ENCODE data around the gene KLF11. TPM values are rescaled to one million over a fixed set of nuclear protein-coding genes. Genes with fewer than 3 reads are reported as not detected.
A peak's percentile ranks its signal among the peaks of the same experiment; 100 is the strongest.

The KLF11 gene
- total and polyA plus RNA-seq, 9 of the 15 experiments (the other 6 are each of a cell fraction or from before 2014, with no cell fraction given), result 2.1 to 13.4 (median 6.5) TPM

- TF ChIP-seq DEAF1 (CRISPR knock-in tag; IDR thresholded peaks at IDR 0.05) (no peak), TOE1 (IDR thresholded peaks at IDR 0.05; ENCODE audit: borderline replicate concordance) (peak; percentile 90), TOE1 (CRISPR knock-in tag; IDR thresholded peaks at IDR 0.05; ENCODE audit: borderline replicate concordance, low read depth) (0 out of 2 replicates have a peak, but pooled peaks have one; percentile 38), BHLHE40 (IDR thresholded peaks at IDR 0.05; ENCODE audit: low read length) (peak; percentile 97), L3MBTL2 (IDR thresholded peaks at IDR 0.05) (peak; percentile 67), NR2C2 (CRISPR knock-in tag; IDR thresholded peaks at IDR 0.05) (no peak), NR2C2 (tag; IDR thresholded peaks at IDR 0.05) (0 out of 2 replicates have a peak, but pooled peaks have one; percentile 22), JUN (IDR thresholded peaks at IDR 0.05; ENCODE audit: borderline replicate concordance, low read depth, low read length) (0 out of 2 replicates have a peak, but pooled peaks have one; percentile 5), JUN (CRISPR knock-in tag; IDR thresholded peaks at IDR 0.05; ENCODE audit: borderline replicate concordance) (no peak), SMAD2 (IDR thresholded peaks at IDR 0.05; ENCODE audit: low read depth, low read length) (no peak), EP400 (IDR thresholded peaks at IDR 0.05) (peak; percentile 47), ZC3H4 (CRISPR knock-in tag; IDR thresholded peaks at IDR 0.05; ENCODE audit: borderline replicate concordance) (no peak), MLX (CRISPR knock-in tag; conservative IDR thresholded peaks at IDR 0.05) (no peak), ZMIZ1 (IDR thresholded peaks at IDR 0.05; ENCODE audit: low read depth in 2 of 2, low read length in 2 of 2) (0 out of 4 replicates have a peak, but pooled peaks of 1 of the 2 experiments have one; percentile 26), SMARCB1 (IDR thresholded peaks at IDR 0.05; ENCODE audit: insufficient read length, low read depth) (no peak), PML (IDR thresholded peaks at IDR 0.05; ENCODE audit: low read length) (no peak), POLR2G (IDR thresholded peaks at IDR 0.05; ENCODE audit: low read depth, low read length) (no peak), CXXC5 (CRISPR knock-in tag; IDR thresholded peaks at IDR 0.05) (peak; percentile 30; the same call in 1 of the 2 replicates), POLR3G (IDR thresholded peaks at IDR 0.05; ENCODE audit: extremely low read depth, insufficient read length, insufficient replicate concordance) (no peak), CREM (IDR thresholded peaks at IDR 0.05; ENCODE audit: low read depth) (peak; percentile 59), NFRKB (IDR thresholded peaks at IDR 0.05; ENCODE audit: low read depth) (peak; percentile 66; the same call in 1 of the 2 replicates), THAP12 (CRISPR knock-in tag; IDR thresholded peaks at IDR 0.05) (no peak)
Measured at GRCh38 chr2:10030311-10030736, 13.0 kb upstream of the KLF11 start (continued).
